ENCODE data around the gene NCKAP5.

The NCKAP5 gene

DNA sequence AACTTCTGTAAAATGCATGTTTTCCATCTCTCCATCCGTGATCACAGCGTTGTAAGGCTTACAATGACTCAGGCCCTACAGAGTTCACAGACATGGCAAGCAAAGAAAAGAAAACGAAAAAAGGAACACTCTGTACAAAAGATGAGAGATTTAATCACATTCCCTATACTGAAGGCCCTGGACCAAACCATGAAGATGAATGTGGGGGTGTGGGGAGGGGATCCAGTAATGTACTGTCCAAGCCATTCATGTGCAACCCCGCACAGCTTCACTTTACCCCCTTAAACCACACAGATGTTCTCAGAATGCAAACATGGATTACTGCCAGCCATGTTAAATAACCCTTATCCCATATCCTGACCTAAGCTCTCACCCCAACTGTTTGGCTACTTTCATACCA, 391.1 kb downstream of the NCKAP5 start:
- DNase-seq = no peak

DNA sequence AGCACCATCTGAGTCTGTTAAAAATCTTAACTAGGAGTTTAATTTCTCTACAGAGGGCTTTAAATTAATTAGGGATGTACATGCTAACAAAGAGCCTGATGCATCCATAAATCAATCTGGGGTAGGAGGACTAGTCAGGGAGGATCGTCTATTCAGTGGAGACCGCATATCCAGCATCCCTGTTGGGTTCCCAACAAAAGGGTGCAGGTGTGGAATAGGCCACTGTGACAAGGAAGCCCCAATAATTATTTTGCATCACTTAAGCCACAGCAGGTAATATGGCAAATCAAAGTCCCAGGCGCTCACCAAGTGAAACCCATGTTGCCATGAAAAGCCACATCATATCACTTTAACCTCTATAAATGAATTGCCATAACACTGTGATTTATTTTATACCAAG, 392.3 kb downstream of the NCKAP5 start:
- no peak for DNase-seq

DNA sequence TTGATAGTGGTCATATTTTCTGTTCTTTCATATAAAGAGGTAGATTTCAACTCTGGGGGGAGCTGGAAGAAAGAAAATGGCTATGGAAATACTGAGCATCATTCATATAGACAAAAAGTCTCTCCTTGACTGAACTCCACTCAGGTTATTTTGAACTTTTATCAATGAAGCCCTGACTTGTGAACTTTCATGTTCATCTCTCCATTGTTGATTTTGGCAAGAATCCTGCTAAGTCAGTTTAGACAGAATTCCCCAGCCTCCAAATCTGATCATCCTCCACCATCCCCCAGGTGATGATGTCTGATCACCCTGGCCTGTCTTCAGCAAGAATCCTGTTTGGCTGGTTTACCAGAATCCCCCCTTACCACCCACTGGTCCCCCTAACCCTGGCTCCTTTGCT, 395.0 kb downstream of the NCKAP5 start:
- no peak for DNase-seq

DNA sequence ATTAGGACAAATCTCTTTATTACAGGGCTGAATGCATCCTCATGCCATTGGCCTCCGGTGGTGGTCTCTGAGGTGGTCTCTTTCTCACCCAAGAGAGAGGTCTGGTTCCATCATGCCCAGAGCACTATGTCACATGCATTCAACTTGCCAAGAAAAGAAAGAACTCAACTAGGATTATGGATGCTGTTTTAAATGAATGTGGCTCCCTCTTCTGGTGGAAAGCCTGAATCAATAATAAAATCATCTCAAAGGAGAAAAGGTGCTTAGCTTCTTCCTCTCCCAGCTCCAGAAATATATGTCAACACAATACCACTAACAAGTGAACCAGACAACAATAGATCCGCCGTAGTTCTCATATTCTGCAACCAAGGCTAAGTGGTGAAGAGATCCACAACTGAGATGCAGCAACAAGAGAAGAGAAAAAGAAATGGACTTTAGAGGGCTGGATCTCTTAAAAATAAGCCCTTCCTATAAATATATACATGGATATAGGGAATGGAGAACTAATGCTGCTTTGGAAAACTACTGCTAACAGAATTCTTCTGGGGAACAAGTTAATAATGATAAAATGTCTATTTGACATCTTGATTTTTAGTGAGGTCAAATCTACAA, 396.8 kb downstream of the NCKAP5 start:
- DNase-seq = no peak

DNA sequence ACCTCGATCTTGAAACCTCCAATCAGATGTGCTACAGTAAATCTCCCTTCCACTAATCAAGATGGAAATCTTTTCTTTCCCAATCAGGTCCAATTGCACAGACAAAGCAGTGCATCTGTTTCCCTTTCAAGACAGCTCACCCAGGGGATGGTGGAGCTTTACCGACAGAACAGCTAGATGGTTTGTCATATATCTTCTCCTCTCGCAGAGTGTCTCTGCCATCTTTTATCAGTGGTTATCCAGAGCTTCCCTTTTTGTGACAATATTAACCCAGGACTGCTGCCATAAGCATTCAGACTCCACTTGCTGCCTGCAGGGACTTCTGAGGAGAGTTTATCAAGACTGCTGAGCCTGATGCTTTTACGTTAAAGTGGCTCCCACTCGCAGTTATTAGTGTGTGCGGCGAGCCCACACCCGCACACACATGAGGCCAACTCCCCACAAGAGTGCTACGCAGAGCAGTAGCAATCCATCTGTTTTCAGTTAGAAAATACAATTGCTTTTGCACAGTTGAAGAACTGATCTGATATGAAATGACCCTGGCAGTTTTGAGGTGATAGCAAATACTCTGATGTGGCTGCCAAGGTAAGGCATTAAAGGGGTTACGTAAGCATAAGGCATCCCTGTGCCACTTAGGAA, 398.9 kb downstream of the NCKAP5 start:
- DNase-seq = no peak

GRCh38 chr2:133167990-133168389, 400.3 kb downstream of the NCKAP5 start:
- DNase-seq = no peak

DNA sequence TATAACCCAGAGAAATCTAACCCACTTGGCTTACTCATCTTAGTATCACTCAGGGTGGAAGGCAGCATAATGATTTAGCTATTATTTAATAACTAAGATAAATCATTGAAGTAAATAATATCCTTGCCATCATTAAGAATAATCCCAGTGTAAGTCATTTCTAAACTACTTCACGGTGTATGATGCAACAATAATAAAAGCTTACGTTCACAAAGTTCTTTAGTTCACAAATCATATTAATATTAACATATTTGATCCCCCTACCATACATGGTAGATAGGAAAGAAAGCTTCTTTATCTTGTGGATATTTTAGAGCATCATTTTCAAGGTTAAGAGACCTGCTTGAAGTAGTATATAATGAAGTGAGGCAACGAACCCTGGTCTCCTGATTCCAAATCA, 401.0 kb downstream of the NCKAP5 start:
- DNase-seq = no peak

DNA sequence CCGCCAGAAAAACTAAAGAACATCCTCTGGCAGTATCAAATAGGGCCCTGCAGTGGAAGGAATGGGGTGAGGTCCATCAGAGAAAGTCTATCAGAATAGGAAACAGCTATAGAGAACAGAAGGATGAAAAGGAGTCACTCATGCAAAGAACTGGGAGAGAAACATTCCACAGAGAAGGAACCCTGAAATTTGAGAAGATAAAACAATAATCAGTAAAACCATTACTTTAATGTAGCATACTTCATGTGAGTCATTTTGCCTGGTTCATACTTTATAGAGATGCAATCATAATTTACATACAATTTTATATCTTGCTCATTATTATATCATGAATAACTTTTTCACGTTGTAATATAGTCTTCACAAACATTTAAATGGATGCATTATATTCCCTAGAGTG, 402.2 kb downstream of the NCKAP5 start:
- no peak for DNase-seq

GRCh38 chr2:133163111-133163510, 405.2 kb downstream of the NCKAP5 start:
- DNase-seq = no peak

- DNase-seq = no peak
These were observed 409.8 kb downstream of the NCKAP5 start for GRCh38 chr2:133158442-133158841.

DNA sequence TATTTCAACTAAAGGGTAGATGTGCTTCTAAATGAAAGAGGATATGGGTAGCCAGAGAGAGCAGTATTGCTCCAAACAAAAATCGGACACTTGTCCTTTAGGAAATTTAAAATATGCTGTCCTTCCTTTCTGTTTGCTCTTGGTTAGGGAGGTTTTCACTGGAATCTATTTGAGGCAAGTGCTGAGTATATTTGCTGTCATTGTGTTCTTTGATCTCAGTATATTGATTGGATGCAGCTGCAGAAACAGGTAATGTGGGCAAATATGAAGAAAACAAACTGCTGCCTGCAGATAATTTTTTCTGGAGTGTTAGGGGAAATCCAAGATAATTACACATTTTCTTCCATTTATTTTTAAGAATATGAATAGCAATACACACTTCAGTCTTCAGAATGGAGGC, 410.2 kb downstream of the NCKAP5 start:
- no peak for DNase-seq

DNA sequence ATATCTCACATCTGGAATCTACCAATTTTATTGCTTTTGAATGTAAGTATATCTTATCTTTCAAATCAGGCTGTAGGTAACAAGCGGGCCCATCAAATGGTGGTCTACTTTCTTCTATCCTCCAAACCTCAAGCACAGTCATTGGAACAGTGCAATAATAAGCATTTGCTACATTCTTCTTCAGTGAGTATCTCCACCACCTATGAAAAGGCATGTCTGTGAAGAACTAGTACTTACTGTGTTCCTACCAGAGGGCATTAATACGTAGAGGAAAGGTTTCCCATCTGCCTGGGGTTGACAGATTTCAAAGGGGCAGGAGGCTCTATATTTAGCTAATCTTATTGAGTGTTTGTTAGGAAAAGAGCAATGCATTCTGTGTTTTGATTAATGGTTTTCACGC, 411.1 kb downstream of the NCKAP5 start:
- no peak for DNase-seq

GRCh38 chr2:133152801-133153200, 415.5 kb downstream of the NCKAP5 start:
- DNase-seq = no peak

DNA sequence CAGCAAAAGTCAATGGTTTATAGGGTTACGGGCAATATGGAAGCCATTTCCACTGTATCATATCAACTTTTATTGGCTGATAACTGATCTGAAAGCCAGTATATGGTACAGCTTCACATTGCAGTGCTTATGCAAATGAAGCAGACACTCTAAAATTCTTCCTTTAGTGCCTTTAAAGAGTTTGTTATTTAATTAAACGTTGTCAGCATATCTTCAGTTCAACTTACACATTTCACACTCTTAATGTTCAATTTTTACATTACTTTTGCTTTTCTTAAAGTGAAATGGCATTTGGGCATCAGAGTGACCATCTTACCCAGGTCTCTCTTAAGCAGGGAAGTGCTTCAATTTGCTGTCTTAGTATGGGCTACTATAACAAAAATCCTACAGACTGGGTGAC, 420.1 kb downstream of the NCKAP5 start:
- no peak for DNase-seq

GRCh38 chr2:133146893-133147292, 421.4 kb downstream of the NCKAP5 start:
- no peak for DNase-seq

DNA sequence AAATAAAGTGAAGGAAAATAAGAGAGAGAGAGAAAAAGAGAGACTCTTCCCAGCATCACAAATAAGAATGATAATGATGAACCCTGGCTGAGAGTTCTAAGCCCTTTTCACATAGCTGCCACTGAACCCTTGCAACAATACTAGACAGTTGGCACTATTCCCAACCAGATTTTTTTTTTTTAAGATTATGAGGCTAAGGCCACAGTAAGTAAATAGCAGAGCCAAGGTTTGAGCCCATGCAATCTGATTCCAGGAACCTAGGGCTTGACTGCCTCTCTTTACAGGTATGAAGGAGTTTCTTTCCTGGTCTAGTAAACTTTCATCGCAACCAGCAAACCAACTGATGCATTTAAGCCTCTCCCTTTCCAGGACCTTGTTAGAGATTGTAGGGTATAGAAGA, 424.6 kb downstream of the NCKAP5 start:
- DNase-seq = no peak

- DNase-seq = no peak
These were observed 426.2 kb downstream of the NCKAP5 start for GRCh38 chr2:133142087-133142486.

- no peak for DNase-seq
These were observed 427.6 kb downstream of the NCKAP5 start for GRCh38 chr2:133140620-133141019.

- DNase-seq = no peak
These were observed 428.3 kb downstream of the NCKAP5 start for GRCh38 chr2:133139847-133140533.

GRCh38 chr2:133138693-133139092, 429.6 kb downstream of the NCKAP5 start:
- no peak for DNase-seq

- DNase-seq = no peak
These were observed 433.1 kb downstream of the NCKAP5 start for GRCh38 chr2:133135035-133135654.

DNA sequence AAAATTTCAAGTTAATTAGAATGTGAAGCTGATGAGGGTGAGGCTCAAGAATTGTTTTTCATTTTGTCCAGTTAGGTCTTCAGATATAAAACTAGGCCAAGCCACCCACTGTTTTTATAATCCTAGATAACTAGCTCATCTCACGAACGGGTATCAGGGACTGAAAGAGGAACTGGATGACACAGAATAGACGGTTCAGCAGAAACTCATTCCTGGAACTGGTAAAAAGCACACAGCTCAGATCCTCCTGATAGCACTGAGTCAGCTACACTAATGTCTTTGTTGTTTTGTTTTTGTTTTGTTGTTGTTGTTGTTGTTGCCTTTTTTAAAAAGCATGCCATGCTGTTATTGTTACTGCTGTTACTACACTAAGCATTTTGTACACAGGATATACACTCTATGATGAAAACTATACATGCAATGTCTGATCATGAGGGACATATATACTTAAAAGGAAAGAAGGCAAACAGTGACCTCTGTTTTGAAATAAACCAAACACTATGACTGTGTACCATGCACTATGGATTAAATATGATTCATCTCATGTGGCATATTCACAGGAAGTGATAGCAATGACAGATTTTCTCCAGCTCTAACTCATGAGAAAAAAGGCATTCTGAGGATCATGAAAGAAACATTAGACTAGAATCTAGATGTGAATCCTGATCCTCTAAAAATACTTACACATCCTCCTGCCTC, 437.6 kb downstream of the NCKAP5 start:
- DNase-seq = no peak

- DNase-seq = no peak
These were observed 443.8 kb downstream of the NCKAP5 start for GRCh38 chr2:133124446-133124845.
